NOMO-1 (cell line): ENCODE results near the gene PTX4.

Experiments
- DNase-seq, 2 experiments: peaks; one replicate each; lab custom pipeline; 2025; ENCODE audit not compliant: unreplicated experiment in 2 of 2; lab: John Stamatoyannopoulos, UW

PTX4 gene, protein sequence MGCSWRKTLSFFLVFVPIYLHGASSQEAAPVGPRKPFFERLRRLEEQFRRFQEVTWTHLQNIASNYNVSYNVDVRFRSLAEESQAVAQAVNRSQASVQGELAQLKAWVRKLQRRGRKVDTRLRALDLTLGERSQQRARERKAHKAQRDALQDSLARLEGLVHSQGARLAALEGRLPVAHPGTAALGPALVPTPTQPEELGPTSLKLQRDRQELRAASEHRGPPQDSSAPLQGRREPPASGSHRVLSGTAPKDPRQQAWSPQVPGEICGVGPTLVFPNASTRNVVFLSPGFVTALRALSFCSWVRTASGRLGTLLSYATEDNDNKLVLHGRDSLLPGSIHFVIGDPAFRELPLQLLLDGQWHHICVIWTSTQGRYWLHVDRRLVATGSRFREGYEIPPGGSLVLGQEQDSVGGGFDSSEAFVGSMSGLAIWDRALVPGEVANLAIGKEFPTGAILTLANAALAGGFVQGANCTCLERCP

GRCh38 chr16:1488619-1489018, at the start of gene PTX4:
TSS of gene PTX4 (minus strand) at chr16:1488944. CDS start at chr16:1488909, 35 bp downstream.
- DNase-seq: no peak

DNA sequence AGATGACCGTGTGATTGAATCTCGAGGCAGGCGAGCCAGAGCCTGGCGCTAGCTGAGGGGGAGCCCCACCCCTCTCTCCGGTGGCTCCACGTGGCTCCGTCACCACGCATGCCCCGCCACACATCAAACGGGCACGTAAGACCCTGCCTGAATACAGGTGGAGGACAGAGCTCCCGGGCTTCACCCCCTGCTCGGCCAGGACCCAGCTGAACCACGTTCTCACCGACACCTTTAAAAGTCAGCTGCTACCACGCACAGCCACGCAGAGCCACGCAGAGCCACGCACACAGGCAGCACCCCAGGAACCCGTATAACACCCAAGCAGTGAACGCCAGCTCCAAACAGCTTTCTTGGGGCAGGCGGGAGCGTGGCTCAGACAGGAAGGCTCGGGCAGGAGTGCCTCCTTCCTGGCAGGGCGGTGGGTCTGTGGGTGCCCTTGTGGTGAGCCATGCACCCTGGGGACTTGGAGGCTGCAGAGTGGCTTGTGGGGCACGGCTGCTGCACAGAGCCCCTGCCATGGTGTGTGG, 49.1 kb upstream of the PTX4 start:
- no peak for DNase-seq

GRCh38 chr16:1537138-1537577, 48.4 kb upstream of the PTX4 start:
- DNase-seq: no peak

GRCh38 chr16:1536601-1537000, 47.9 kb upstream of the PTX4 start:
- no peak for DNase-seq

- no peak for DNase-seq
Observed at GRCh38 chr16:1535391-1536291, 46.9 kb upstream of the PTX4 start.

DNA sequence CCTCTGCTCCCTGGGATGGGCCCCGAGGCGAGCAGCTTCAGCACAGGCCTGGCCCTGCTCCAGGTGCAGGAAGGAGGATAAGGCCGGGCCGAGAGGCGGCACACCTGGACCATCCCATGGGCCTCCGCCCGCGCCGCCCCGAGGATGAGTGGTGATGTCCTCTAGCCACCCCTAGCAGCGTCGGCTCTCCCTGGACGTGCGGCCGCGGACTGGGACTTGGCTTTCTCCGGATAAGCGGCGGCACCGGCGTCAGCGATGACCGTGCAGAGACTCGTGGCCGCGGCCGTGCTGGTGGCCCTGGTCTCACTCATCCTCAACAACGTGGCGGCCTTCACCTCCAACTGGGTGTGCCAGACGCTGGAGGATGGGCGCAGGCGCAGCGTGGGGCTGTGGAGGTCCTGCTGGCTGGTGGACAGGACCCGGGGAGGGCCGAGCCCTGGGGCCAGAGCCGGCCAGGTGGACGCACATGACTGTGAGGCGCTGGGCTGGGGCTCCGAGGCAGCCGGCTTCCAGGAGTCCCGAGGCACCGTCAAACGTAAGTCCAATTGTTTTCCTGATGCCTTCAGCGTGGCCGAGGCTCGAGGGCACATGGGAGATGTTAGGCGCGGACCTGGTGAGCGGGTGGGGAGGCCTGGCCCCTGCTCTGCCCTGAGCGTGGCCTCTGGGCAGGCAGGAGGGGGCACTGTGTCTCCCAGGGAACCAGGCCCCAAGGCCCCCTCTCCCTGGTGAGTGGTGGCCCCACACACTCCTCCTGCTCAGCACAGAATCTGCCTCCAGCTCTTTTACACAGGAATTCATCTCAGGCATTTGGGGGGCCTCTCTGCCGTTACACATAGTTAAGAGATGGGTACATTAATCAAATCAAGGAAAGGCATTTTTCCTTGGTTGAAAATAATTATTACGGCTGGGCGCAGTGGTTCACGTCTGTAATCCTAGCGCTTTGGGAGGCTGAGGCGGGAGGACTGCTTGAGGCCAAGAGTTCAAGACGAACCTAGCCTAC, 45.6 kb upstream of the PTX4 start:
- no peak for DNase-seq

- no peak for DNase-seq
Observed at GRCh38 chr16:1533443-1533951, 44.8 kb upstream of the PTX4 start, which contains the start of gene TMEM204. TSS of gene TMEM204 (plus strand) at chr16:1533666. CDS start at chr16:1534276, 610 bp downstream.

- no peak for DNase-seq
Observed at GRCh38 chr16:1532771-1533170, 44.0 kb upstream of the PTX4 start.

DNA sequence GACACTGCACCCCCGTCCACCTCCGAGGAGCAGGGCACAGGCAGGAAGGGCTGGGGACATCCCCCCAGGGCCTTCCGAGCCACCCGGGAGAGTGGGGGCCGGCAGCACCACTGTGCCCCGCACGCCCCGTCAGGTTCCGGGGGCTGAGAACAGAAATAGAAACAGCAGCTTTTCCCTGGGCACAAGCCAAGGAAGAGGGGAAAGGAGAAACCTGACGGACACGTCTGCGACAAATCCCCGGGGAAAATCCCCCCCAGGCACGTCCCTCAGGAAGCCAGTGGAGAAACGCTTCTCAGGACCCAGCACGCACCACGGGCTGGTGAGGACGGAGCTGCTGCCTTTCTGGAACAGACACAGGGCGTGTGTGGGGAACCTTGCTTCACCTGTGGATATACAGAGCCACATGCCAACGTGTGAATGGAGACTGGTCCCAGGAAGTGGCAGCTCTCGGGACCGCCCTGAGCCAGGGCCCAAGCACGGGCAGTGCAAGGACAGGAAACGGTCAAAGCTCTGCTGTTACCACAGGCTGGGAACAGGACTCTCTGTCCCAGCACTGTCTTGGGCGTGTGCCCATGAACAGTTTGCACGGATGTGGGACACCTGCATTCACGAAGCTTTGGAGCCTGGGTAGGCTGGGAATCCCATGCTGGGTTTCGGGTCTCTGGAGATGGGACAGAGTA, 43.5 kb upstream of the PTX4 start:
- DNase-seq: no peak

DNA sequence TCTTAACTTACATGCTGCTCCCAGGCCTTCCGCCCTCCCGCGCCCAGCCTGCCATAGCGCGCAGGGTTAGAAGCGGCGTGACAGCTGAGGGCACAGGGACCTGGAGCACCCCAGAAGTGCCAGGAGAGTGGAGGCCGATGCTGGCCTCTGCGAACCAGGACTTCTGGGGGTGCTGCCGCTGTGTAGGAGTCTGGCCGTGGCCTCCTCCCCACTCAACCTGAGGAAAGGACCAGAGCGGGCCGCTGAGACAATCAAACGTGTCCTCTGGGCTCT, 42.8 kb upstream of the PTX4 start:
- no peak for DNase-seq

GRCh38 chr16:1530883-1531637, 42.3 kb upstream of the PTX4 start:
- DNase-seq: no peak

GRCh38 chr16:1530349-1530882, 41.7 kb upstream of the PTX4 start:
- DNase-seq: no peak

DNA sequence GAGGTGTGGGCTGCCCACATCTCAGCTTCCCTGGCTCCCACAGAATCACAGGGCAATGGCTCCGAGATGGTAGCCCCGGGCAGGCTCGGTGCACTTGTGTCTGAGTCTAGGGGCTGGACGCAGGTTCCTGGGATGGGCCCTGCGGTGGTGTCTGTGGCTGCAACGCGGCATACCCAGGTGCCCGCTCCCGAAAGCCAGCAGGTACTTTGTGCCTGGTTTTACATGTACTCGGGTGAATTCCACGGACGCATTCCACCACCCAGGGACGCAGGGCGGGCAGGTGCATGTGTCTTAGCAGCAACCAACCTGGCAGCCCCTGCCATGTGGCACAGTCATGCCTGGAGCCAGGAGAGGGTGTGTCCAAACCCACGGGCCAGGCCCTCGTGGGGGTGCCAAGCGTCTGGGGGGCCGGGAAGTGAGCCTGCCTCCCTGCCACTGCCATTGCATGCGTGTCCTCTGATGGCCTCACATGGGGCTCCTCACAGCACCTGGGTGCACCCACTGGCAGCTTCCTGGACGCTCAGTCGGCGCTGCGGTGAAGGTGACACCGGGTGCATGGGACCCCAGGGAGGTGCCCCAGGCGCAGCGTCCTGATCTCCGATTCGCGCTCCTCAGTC, 40.3 kb upstream of the PTX4 start:
- no peak for DNase-seq

DNA sequence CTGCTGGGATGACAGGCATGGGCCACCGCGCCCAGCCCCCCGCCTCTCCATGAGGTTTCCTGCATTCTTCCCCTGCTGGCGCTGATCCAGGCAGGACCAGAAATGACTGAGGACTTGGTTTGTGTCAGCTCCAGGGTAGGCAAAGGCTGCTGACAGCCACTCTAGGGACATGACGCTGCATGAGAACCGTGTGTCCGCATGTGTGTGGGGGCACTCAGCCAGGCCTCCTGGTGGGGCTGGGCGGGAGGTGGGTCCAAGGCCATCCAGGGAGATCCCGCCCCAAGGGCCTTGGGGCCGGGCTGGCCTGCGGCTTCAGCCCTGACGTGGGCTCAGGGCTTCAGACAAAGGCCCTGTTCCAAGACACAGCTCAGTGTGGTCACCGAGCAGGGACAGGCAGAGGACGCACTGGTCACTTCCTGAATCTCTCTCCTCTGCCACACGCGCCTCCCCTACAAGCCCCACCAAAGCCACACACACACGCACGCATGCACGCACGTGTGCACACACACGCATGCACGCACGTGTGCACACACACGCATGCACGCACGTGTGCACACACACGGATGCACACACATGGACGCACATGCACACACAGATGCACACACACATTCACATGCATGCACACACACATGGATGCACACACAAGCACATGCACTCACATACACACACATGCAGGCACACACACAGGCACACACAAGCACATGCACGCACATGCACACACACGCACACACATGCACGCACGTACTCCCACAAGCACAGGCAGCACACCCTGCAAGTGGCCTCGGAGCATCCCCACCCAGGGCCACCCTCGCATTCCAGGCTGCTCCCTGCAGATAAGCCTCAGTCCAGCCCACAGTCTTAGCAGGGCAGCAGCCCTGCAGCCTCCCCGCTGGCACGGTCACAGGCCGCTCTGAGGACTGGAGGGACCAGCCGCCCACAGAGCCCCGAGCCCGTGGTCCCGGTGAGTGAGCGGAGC, 39.4 kb upstream of the PTX4 start:
- no peak for DNase-seq

GRCh38 chr16:1526608-1527555, 38.1 kb upstream of the PTX4 start:
- no peak for DNase-seq
